Stimulated activated CD4-positive, alpha-beta T cell treated with anti-CD3 and anti-CD28 coated beads, Interleukin-2, amount 100 ng/mL, for 4 hours (primary cell): ENCODE results near the gene SLC35E4.
A peak's percentile ranks its signal among the peaks of the same experiment; 100 is the strongest.
"Not testable (repeated sequence)": the region's sequence is repeated elsewhere in the genome, so short reads cannot be mapped to it uniquely, and the experiment has no call there.

Experiments
- DNase-seq: peaks from one replicate; pipeline ENCODE4 v3.0.0-alpha.2; 2020; ENCODE audit warnings: low read depth

Gene SLC35E4

GRCh38 chr22:30635273-30636225 lies at the start of gene SLC35E4:
SLC35E4 (plus strand) TSS chr22:30635781; CDS start chr22:30636451, 670 bp downstream.
- peak; percentile 95 for DNase-seq

GRCh38 chr22:30586414-30586813 lies 49.2 kb upstream of the SLC35E4 start:
- no peak for DNase-seq

- no peak for DNase-seq
These were observed 44.4 kb upstream of the SLC35E4 start for GRCh38 chr22:30591191-30591587.

GRCh38 chr22:30591588-30592359 lies 43.8 kb upstream of the SLC35E4 start, which contains the start of gene PES1:
PES1 (minus strand) TSS chr22:30591910; CDS start chr22:30591833, 77 bp downstream.
- peak; percentile 94 for DNase-seq

- not testable (repeated sequence) for DNase-seq
These were observed 43.2 kb upstream of the SLC35E4 start for GRCh38 chr22:30592360-30592713.

GRCh38 chr22:30596199-30596598 lies 39.4 kb upstream of the SLC35E4 start:
- no peak for DNase-seq

GRCh38 chr22:30596886-30597285 lies 38.7 kb upstream of the SLC35E4 start:
- no peak for DNase-seq

GRCh38 chr22:30598986-30599385 lies 36.6 kb upstream of the SLC35E4 start:
- DNase-seq: no peak

- DNase-seq: no peak
These were observed 34.7 kb upstream of the SLC35E4 start for GRCh38 chr22:30600921-30601320.

- DNase-seq: no peak
These were observed 34.1 kb upstream of the SLC35E4 start for GRCh38 chr22:30601464-30601863.

GRCh38 chr22:30602049-30602448 lies 33.5 kb upstream of the SLC35E4 start:
- DNase-seq: no peak

GRCh38 chr22:30603801-30604200 lies 31.8 kb upstream of the SLC35E4 start:
- DNase-seq: no peak

- no peak for DNase-seq
These were observed 30.9 kb upstream of the SLC35E4 start for GRCh38 chr22:30604723-30605122.

GRCh38 chr22:30605449-30606110 lies 30.0 kb upstream of the SLC35E4 start:
- no peak for DNase-seq

- DNase-seq: no peak
These were observed 28.9 kb upstream of the SLC35E4 start, which contains the start of gene TCN2 for GRCh38 chr22:30606455-30607299. TCN2 (plus strand) TSS chr22:30607174; CDS start chr22:30607332, 158 bp downstream.

GRCh38 chr22:30607300-30607930 lies 28.2 kb upstream of the SLC35E4 start:
- no peak for DNase-seq

GRCh38 chr22:30607939-30608338 lies 27.6 kb upstream of the SLC35E4 start:
- no peak for DNase-seq

GRCh38 chr22:30609260-30610185 lies 26.1 kb upstream of the SLC35E4 start:
- no peak for DNase-seq

GRCh38 chr22:30610299-30610698 lies 25.3 kb upstream of the SLC35E4 start:
- no peak for DNase-seq

GRCh38 chr22:30611197-30611596 lies 24.4 kb upstream of the SLC35E4 start:
- DNase-seq: no peak
